GM13976 (cell line): ENCODE measurements around the gene GNAQ.

Experiments used
- DNase-seq: peaks from one replicate; pipeline ENCODE4 v3.0.0; 2012; ENCODE audit warnings: low spot score
- CTCF ChIP-seq: IDR thresholded peaks from 2 replicates; pipeline ENCODE4 v1.5.1; 2012; ENCODE audit warnings: borderline replicate concordance, mild to moderate bottlenecking; ENCODE audit not compliant: insufficient read depth; ENCODE audit errors: extremely low read depth, missing control alignments, control extremely low read depth
- in situ Hi-C: fragments of 300-500 bp; cut with MboI; formaldehyde crosslinking; loops from one replicate; pipeline ENCODE4 v1.12.0; 2022; ENCODE audit warnings: low sequenced_read_pairs, mixed read lengths, inconsistent platforms; ENCODE audit not compliant: unreplicated experiment

GNAQ gene

GRCh38 chr9:77935974-77936373 lies 95.6 kb downstream of the GNAQ start:
- peak; percentile 13 for DNase-seq
- in situ Hi-C loops, result no loop called here
- no peak for TF ChIP-seq CTCF

- no peak for DNase-seq
- in situ Hi-C loops, result no loop called here
- no peak for TF ChIP-seq CTCF
These were observed 96.4 kb downstream of the GNAQ start for GRCh38 chr9:77935211-77935610.

GRCh38 chr9:77933976-77934375 lies 97.6 kb downstream of the GNAQ start:
- no peak for TF ChIP-seq CTCF
- in situ Hi-C loops, result no loop called here
- DNase-seq, result no peak

GRCh38 chr9:77933019-77933418 lies 98.6 kb downstream of the GNAQ start:
- no peak for DNase-seq
- TF ChIP-seq CTCF, result no peak
- in situ Hi-C loops, result no loop called here

GRCh38 chr9:77929942-77930341 lies 101.7 kb downstream of the GNAQ start:
- no peak for TF ChIP-seq CTCF
- DNase-seq, result no peak
- in situ Hi-C loops, result no loop called here

- in situ Hi-C loops, result no loop called here
- TF ChIP-seq CTCF, result no peak
- no peak for DNase-seq
These were observed 104.3 kb downstream of the GNAQ start for GRCh38 chr9:77927265-77927664.

- DNase-seq, result no peak
- TF ChIP-seq CTCF, result no peak
- in situ Hi-C loops, result no loop called here
These were observed 105.2 kb downstream of the GNAQ start for GRCh38 chr9:77926371-77926878.
